ENCODE results near the gene CFP.

GRCh38 chrX:47633689-47634590 is 4.2 kb upstream of the CFP start:
- TF ChIP-seq, protein P1, sequence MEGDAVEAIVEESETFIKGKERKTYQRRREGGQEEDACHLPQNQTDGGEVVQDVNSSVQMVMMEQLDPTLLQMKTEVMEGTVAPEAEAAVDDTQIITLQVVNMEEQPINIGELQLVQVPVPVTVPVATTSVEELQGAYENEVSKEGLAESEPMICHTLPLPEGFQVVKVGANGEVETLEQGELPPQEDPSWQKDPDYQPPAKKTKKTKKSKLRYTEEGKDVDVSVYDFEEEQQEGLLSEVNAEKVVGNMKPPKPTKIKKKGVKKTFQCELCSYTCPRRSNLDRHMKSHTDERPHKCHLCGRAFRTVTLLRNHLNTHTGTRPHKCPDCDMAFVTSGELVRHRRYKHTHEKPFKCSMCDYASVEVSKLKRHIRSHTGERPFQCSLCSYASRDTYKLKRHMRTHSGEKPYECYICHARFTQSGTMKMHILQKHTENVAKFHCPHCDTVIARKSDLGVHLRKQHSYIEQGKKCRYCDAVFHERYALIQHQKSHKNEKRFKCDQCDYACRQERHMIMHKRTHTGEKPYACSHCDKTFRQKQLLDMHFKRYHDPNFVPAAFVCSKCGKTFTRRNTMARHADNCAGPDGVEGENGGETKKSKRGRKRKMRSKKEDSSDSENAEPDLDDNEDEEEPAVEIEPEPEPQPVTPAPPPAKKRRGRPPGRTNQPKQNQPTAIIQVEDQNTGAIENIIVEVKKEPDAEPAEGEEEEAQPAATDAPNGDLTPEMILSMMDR (IDR thresholded peaks at IDR 0.05): no peak
- no peak for TF ChIP-seq ZFX (IDR thresholded peaks at IDR 0.05; ENCODE audit: borderline replicate concordance)
